GM12892 (cell line): ENCODE results near the gene HOGA1.

Source experiments
- POLR2A ChIP-seq: IDR thresholded peaks from 2 replicates; pipeline ENCODE4 v1.6.1; 2011; ENCODE audit warnings: low read depth, low read length, control low read depth
- POLR2AphosphoS5 ChIP-seq: IDR thresholded peaks from 2 replicates; pipeline ENCODE4 v1.6.1; 2011; ENCODE audit warnings: low read depth, low read length, control low read depth
- TAF1 ChIP-seq: IDR thresholded peaks from 2 replicates; pipeline ENCODE4 v1.6.1; 2011; ENCODE audit warnings: low read depth, mild to moderate bottlenecking, control low read depth, low read length, borderline replicate concordance

GRCh38 chr10:97540669-97541500 is 43.3 kb upstream of the HOGA1 start:
- TF ChIP-seq POLR2AphosphoS5 (no peak), POLR2A (no peak), TAF1 (no peak)
